KOPT-K1 (cell line): ENCODE results near the gene MLPH.
"Not testable (repeated sequence)": the region's sequence is repeated elsewhere in the genome, so short reads cannot be mapped to it uniquely, and the experiment has no call there.

ENCODE experiments used
- H3K27ac ChIP-seq: fragments of 200-600 bp; sonication (generic); 2 replicates; pipeline ENCODE4 v1.5.1; 2016; ENCODE audit warnings: antibody characterized with exemption, mild to moderate bottlenecking, low read depth, low read length; ENCODE audit not compliant: poor library complexity, severe bottlenecking
- H3K36me3 ChIP-seq: fragments of 200-600 bp; sonication (generic); 2 replicates; pipeline ENCODE4 v1.5.1; 2017; ENCODE audit warnings: antibody characterized with exemption, mild to moderate bottlenecking, low read length, moderate library complexity; ENCODE audit not compliant: insufficient read depth
- H3K9me3 ChIP-seq: fragments of 200-600 bp; sonication (generic); 2 replicates; pipeline ENCODE4 v1.5.1; 2017; ENCODE audit warnings: antibody characterized with exemption, low read length, mild to moderate bottlenecking; ENCODE audit not compliant: insufficient read depth, poor library complexity, severe bottlenecking

MLPH gene

DNA sequence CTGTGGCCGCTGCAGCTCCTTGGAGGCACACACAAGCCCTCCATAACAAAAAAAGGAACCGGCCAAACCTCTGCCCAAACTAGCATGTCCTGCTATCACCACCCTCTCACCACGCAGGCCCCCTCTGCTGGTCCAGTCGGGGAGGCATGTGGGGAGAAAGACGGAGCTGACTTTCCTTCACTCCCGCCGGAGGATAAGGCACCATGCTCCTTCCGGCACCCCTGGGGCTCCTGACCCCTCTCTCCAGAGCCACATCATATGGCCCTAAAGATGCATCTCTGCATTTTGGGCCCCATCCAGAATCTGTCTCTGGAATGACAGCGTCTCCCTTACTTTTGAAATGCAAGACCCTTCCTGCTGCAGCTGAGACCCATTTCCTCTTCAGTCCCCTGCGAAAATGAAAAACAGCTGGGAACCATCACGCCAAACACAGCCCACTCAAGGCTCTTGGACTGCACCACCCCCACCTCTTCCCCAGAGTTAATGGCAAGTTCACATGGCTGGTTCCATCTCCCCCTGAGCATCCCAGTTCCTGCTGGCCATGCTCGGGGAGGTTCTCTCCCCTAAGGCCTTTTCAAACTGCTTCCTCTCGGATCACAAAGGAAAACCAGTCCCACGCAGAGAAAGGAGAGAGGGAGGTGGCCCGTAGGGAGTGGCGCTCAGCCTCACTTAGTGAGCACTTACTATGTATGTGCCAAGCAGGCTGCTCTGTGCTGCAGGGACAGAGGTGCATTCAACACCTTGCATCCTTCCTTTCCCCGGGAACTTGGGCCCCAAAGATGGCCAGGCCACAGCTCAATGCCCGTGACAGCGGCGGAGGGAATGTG is 35.2 kb upstream of the MLPH start:
- peaks cover 8% of the 10 kb centered on the region for H3K9me3 ChIP-seq
- no peak overlapping the region for H3K27ac ChIP-seq
- no peaks in the 10 kb centered on the region for H3K36me3 ChIP-seq

DNA sequence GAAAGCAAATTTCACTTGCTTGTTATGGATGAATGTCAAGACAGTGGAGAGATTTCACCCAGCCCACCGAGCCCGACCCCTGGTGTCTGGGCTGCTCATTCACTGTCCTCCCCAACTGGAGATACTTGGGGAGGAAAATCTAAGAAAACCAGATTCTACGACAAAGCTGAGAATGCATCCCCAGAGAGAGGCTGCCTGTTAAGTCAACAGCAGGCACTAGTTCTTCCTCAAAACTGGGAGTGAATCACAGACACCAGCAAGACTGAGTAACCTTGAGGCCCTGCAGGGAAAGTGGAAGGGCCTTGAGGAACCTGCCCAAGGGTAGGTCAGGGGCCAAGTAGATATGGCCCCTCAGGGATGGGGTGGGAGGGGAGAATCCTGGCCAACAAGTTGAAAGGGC is 34.2 kb upstream of the MLPH start:
- Histone ChIP-seq H3K27ac (no peak overlapping the region), H3K9me3 (peaks cover 8% of the 10 kb centered on the region), H3K36me3 (no peaks in the 10 kb centered on the region)

DNA sequence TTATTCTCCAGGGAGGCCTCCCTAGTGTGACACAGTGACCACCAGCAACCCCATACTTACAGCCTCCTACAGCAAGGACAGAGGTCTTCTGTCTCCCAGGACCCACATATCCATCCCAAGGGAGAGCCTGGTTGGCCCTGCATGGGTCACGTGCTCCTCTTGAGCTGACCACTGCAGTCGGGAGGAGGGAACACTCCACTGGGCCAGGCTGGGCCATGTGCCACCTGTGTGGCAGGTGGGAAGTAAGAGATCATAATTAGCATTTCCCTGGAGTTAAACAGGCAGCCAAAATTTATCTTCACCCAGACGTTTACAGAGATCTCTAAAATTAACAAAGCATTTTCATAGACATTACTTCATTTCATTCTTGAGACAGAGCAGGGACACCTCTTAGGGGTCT is 33.4 kb upstream of the MLPH start:
- no peak overlapping the region for H3K27ac ChIP-seq
- no peaks in the 10 kb centered on the region for H3K36me3 ChIP-seq
- peaks cover 8% of the 10 kb centered on the region for H3K9me3 ChIP-seq

- peaks cover 8% of the 10 kb centered on the region for H3K9me3 ChIP-seq
- H3K36me3 ChIP-seq: no peaks in the 10 kb centered on the region
- no peak overlapping the region for H3K27ac ChIP-seq
Measured at GRCh38 chr2:237455764-237456163, 31.3 kb upstream of the MLPH start.

DNA sequence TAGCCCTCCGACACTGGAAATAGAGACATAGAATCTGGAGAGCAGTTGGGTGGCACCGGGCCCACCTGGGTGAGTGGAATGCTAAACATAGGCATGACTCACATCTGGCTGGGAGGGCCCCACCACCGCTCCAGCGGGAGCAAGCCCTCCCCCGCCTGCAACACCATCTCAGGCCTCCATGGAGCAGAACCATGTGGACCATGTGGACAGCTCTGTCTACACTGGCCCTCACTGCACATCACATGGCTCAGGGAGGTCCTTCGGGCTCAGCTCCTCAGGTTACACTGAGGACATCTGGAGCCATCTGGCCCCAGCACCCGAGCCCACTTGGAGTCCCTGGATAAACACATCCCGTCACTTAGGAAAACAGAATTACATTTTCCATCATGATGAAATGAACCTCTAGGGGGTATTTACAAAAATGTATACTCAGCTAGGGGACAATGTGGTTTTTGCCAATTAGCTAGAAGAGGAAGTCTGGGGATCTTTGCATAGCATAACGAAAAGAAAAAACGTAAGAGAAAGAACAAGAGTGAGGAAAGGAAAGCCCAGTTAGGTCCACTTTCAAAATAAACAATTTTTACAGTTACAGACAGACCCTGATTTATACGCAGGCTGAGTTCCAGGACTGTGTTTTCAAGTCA is 30.7 kb upstream of the MLPH start:
- Histone ChIP-seq H3K9me3 (peaks cover 8% of the 10 kb centered on the region), H3K27ac (no peak overlapping the region), H3K36me3 (no peaks in the 10 kb centered on the region)

DNA sequence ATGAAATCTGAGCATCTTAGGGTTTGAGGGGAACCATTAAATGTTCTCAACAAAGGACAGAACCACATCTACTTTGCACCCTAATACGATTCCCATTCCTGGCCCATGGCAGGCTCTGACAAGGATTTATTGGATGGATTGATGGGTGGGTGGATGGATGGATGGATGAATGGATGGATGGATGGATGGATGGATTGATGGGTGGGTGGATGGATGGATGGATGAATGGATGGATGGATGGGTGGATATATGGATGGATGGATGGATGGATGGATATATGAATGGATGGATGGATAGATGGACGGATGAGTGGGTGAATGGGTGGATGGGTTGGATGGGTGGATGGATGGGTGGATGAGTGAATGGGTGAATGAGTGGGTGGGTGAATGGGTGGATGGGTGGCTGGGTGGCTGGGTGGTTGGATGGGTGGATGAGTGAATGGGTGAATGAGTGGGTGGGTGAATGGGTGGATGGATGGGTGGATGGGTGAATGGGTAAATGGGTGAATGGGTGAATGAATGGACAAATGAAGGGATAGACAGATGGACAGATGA is 29.6 kb upstream of the MLPH start:
- Histone ChIP-seq H3K9me3 (peaks cover 8% of the 10 kb centered on the region), H3K36me3 (no peaks in the 10 kb centered on the region), H3K27ac (no peak overlapping the region)

GRCh38 chr2:237458519-237458918 is 28.5 kb upstream of the MLPH start:
- H3K27ac ChIP-seq: no peak overlapping the region

DNA sequence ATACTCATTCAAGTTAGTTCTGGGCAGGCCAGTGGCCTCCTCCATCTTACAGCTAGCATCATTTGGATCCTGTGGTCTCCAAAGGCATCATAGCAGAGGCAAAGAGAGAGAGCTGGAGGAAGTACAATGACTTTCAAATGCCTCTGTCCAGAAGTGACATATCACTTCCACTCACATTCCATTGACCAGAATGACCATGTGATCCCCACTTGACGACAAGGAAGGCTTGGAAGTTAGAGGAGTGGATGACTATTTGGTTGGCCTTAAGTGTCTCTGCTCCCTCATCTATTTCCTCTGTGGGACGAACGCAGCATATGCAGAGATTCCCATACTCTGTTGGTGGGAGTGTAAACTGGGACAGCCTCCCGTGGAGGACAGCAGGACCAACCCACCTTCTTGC is 27.8 kb upstream of the MLPH start:
- peaks cover 5% of the 10 kb centered on the region for H3K9me3 ChIP-seq
- H3K27ac ChIP-seq: no peak overlapping the region
- H3K36me3 ChIP-seq: no peaks in the 10 kb centered on the region

More at GRCh38 chr2:237458519-237458918, 28.5 kb upstream of the MLPH start:
- H3K9me3 ChIP-seq: peaks cover 8% of the 10 kb centered on the region
- H3K36me3 ChIP-seq: no peaks in the 10 kb centered on the region

DNA sequence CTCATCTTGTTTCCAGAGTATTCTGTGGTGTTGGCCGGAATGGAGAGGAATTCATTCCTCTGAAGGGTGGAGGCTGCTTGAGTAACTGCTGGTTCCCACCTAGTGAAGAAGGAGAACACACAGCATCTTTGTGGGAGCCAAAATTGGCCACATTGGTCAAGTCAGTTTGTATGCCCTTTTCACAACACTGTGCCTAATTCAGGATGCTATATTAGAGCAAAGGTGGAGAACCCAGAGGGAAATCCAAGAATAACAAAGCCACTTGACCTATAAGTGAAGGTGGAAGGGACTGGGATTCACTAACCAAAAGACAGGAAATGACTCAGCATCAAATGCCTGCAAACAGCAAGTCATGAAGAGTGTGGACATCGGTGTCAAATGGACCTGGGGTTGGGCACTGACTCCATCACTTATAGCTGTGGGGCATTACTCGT is 27.3 kb upstream of the MLPH start:
- Histone ChIP-seq H3K27ac (no peak overlapping the region), H3K9me3 (no peaks in the 10 kb centered on the region), H3K36me3 (no peaks in the 10 kb centered on the region)

DNA sequence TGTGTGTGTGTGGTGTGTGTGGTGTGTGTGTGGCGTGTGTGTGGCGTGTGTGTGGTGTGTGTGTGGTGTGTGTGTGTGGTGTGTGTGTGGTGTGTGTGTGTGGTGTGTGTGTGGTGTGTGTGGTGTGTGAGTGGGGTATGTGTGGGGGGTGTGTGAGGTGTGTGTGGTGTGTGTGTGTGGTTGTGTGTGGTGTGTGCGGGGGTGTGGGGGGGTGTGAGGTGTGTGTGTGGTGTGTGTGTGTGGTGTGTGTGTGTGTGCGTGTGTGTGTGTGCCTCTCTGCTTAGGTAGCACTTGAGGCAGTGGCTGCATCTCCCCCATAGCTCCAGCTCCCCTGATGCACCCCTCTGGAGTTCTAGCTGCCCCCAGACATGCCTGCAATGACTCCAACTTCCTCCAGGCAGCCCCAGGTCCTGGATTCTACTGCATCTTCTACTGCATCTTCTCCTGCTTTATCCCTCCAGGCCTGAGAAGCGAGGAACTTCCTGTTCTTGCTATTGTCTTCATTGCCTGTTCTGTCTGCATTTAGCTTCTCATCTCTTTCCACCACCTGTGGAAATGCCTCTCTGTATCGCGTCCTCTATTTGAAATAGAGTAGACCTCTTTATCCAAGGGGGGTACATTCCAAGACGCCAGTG is 22.2 kb upstream of the MLPH start:
- Histone ChIP-seq H3K27ac (no peak overlapping the region), H3K9me3 (no peaks in the 10 kb centered on the region), H3K36me3 (no peaks in the 10 kb centered on the region)

- Histone ChIP-seq H3K27ac (no peak overlapping the region), H3K36me3 (no peaks in the 10 kb centered on the region), H3K9me3 (no peaks in the 10 kb centered on the region)
Measured at GRCh38 chr2:237465515-237466148, 21.4 kb upstream of the MLPH start.

DNA sequence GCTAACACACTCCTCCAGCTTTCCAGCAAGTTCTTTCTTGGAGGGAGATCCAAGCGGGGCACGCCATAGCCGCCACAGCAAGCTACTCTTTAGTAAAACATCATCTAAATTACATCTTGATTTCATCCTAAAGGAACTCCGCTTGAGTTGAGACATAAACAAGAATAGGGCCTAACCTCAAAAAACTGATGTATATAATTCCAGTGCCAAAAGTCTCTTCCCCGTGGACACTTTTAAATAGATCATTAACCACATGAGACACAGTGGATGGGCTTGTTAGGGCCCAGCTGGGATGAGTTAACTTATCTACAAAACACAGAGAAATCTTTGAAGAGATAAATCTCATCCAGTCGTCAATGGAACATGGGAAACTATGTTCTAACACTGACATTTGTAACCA is 20.8 kb upstream of the MLPH start:
- Histone ChIP-seq H3K36me3 (no peaks in the 10 kb centered on the region), H3K9me3 (no peaks in the 10 kb centered on the region), H3K27ac (no peak overlapping the region)

DNA sequence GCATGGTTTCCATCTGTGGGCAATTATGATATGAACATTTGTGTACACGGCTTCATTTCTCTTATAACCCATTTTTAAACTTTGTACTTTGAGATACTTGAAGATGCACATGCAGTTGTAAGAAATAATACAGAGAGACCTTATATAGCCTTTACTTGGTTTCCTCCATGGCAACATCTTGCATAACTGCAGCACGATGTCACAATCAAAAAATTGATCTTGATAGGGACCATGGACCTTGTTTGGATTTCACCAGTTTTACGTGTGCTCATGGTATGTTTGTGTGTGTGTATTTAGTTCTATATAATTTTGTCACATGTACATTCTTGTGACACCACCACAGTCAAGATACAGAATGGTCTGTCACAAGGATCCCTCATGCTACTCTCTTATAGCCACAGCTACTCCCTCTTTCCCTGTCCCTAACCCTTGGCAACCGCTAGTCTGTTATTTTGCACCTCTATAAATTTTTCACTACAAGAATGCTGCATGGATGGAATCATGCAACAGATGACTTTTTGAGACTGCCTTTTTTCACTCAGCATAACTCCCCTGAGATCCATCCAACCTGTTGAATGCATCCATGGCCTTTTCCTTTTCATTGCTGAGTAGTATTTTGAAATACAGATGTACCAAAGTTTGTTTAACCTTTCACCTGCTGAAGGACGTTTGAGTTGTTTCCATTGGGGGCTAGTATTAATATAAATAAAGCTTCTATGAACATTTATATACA is 19.4 kb upstream of the MLPH start:
- no peaks in the 10 kb centered on the region for H3K36me3 ChIP-seq
- H3K9me3 ChIP-seq: no peaks in the 10 kb centered on the region
- no peak overlapping the region for H3K27ac ChIP-seq

DNA sequence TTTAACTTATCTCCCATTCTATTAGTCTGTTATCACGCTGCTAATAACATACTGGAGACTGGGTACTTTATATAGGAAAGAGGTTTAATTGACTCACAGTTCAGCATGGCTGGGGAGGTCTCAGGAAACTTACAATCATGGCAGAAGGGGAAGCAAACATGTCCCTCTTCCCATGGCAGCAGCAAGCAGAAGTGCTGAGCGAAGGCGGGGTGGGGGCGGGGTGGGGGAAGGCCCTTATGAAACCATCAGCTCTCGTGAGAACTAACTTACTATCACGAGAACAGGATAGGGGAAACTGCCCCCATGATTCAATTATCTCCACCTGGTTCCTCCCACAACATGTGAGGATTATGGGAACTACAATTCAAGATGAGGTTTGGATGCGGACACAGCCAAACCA is 17.6 kb upstream of the MLPH start:
- H3K9me3 ChIP-seq: not testable (repeated sequence)

More for the DNA sequence above, 17.6 kb upstream of the MLPH start:
- not testable (repeated sequence) for H3K36me3 ChIP-seq, H3K27ac ChIP-seq
